HepG2 (cell line): ENCODE results near the gene SLC16A3. TPM values are rescaled to one million over a fixed set of nuclear protein-coding genes. Genes with fewer than 3 reads are reported as not detected.

ENCODE experiments used
- ATF2 ChIP-seq: sonication (generic); formaldehyde crosslinking; IDR thresholded peaks from 2 replicates; pipeline ENCODE4 v1.4.0; 2020; ENCODE audit warnings: missing genetic modification reagents
- KLF6 ChIP-seq: IDR thresholded peaks from 2 replicates; pipeline ENCODE4 v1.8.0; 2016; ENCODE audit warnings: missing biosample characterization, missing genetic modification reagents
- NFIC ChIP-seq: IDR thresholded peaks from 2 replicates; pipeline ENCODE4 v1.6.1; 2012; ENCODE audit warnings: mild to moderate bottlenecking, low read length, inconsistent platforms
- NRL ChIP-seq: sonication (generic); formaldehyde crosslinking; IDR thresholded peaks from 2 replicates; pipeline ENCODE4 v1.5.0; 2020; ENCODE audit warnings: missing genetic modification reagents, mild to moderate bottlenecking, moderate library complexity, borderline replicate concordance
- ZBTB21 ChIP-seq: sonication (generic); formaldehyde crosslinking; IDR thresholded peaks from 2 replicates; pipeline ENCODE4 v1.4.0; 2020; ENCODE audit warnings: missing genetic modification reagents
- ZBTB7A ChIP-seq: sonication (generic); formaldehyde crosslinking; IDR thresholded peaks from 2 replicates; pipeline ENCODE4 v1.8.0; 2022; ENCODE audit warnings: mild to moderate bottlenecking, missing genetic modification reagents
- ZNF10 ChIP-seq: sonication (generic); formaldehyde crosslinking; IDR thresholded peaks from 2 replicates; pipeline ENCODE4 v1.4.0; 2020; ENCODE audit warnings: mild to moderate bottlenecking, low read depth, missing genetic modification reagents, borderline replicate concordance
- ZNF207 ChIP-seq: fragments of 450-650 bp; IDR thresholded peaks from 2 replicates; pipeline ENCODE4 v1.6.1; 2016; ENCODE audit warnings: antibody characterized with exemption, borderline replicate concordance
- ZNF362 ChIP-seq: sonication (generic); formaldehyde crosslinking; IDR thresholded peaks from 2 replicates; pipeline ENCODE4 v1.4.0; 2020; ENCODE audit warnings: missing genetic modification reagents, mild to moderate bottlenecking, borderline replicate concordance
- ZNF382 ChIP-seq: sonication (generic); formaldehyde crosslinking; IDR thresholded peaks from 2 replicates; pipeline ENCODE4 v1.5.0; 2020; ENCODE audit warnings: missing genetic modification reagents, mild to moderate bottlenecking, borderline replicate concordance
- ZSCAN29 ChIP-seq: sonication (generic); formaldehyde crosslinking; conservative IDR thresholded peaks from 2 replicates; pipeline ENCODE4 v1.4.0; 2020; ENCODE audit warnings: mild to moderate bottlenecking, missing genetic modification reagents
- polyA plus RNA-seq, 8 experiments: library from polyadenylated mRNA; depleted of rRNA in 3 of 8; stranded (reverse) in 7 of 8; unstranded in 1 of 8; fragments of >200 nt; fragmentation: Illumina TruSeq in 4 of 8; extraction: Trizol in 4 of 8; gene quantifications; 2 replicates each; pipeline versions ENCODE4 v1.2.1 to v1.2.3, GENCODE V29; 2011 to 2016; ENCODE audit warnings: low read depth in 4 of 8, missing spikeins in 1 of 8, mixed read lengths in 1 of 8; ENCODE audit not compliant: insufficient read depth in 1 of 8
- total RNA-seq, 5 experiments: library from RNA; depleted of rRNA; stranded (reverse); fragments of >200 nt; fragmentation: Illumina TruSeq; extraction: Trizol; gene quantifications; 2 replicates each; pipeline ENCODE4 v1.2.3, GENCODE V29; 2016; ENCODE audit warnings: low read depth in 1 of 5
- TF ChIP-seq, protein P1 (sequence below): sonication (generic); formaldehyde crosslinking; IDR thresholded peaks from 2 replicates; pipeline ENCODE4 v1.5.1; 2020; ENCODE audit warnings: missing genetic modification reagents, mild to moderate bottlenecking, borderline replicate concordance
- TF ChIP-seq, protein P2 (sequence below): sonication (generic); formaldehyde crosslinking; IDR thresholded peaks from 2 replicates; pipeline ENCODE4 v1.4.0; 2020; ENCODE audit warnings: missing genetic modification reagents
- TF ChIP-seq, protein P3 (sequence below): IDR thresholded peaks from 2 replicates; pipeline ENCODE4 v1.6.1; 2016; ENCODE audit warnings: low read depth
- TF ChIP-seq, protein P4 (sequence below): sonication (generic); formaldehyde crosslinking; IDR thresholded peaks from 2 replicates; pipeline ENCODE4 v1.5.1; 2020; ENCODE audit warnings: missing genetic modification reagents, mild to moderate bottlenecking, borderline replicate concordance
- TF ChIP-seq, protein P5 (sequence below): sonication (generic); formaldehyde crosslinking; IDR thresholded peaks from 2 replicates; pipeline ENCODE4 v1.8.0; 2022; ENCODE audit warnings: missing genetic modification reagents, mild to moderate bottlenecking, borderline replicate concordance

The SLC16A3 gene
- total and polyA plus RNA-seq, 2 of the 13 experiments (the other 11 are each of a cell fraction or from before 2014, with no cell fraction given): 242 to 349 TPM

GRCh38 chr17:82230609-82231311 is 1.9 kb downstream of the SLC16A3 start (continued):
- TF ChIP-seq NFIC (no peak), NRL (CRISPR knock-in tag) (peak; percentile 87; the same call in 1 of the 2 replicates), ATF2 (CRISPR knock-in tag) (peak; percentile 76), ZSCAN29 (no peak; the same call in 1 of the 2 replicates), ZBTB21 (CRISPR knock-in tag) (no peak), KLF6 (CRISPR knock-in tag) (peak; percentile 97; the same call in 1 of the 2 replicates), ZBTB7A (CRISPR knock-in tag) (peak; percentile 94), ZNF10 (CRISPR knock-in tag) (no peak; the same call in 1 of the 2 replicates), ZNF207 (no peak), ZNF382 (CRISPR knock-in tag) (no peak; the same call in 1 of the 2 replicates), ZNF362 (CRISPR knock-in tag) (peak; percentile 75)
- TF ChIP-seq, protein P1, sequence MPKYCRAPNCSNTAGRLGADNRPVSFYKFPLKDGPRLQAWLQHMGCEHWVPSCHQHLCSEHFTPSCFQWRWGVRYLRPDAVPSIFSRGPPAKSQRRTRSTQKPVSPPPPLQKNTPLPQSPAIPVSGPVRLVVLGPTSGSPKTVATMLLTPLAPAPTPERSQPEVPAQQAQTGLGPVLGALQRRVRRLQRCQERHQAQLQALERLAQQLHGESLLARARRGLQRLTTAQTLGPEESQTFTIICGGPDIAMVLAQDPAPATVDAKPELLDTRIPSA (CRISPR knock-in tag): peak; percentile 91
- TF ChIP-seq, protein P2, sequence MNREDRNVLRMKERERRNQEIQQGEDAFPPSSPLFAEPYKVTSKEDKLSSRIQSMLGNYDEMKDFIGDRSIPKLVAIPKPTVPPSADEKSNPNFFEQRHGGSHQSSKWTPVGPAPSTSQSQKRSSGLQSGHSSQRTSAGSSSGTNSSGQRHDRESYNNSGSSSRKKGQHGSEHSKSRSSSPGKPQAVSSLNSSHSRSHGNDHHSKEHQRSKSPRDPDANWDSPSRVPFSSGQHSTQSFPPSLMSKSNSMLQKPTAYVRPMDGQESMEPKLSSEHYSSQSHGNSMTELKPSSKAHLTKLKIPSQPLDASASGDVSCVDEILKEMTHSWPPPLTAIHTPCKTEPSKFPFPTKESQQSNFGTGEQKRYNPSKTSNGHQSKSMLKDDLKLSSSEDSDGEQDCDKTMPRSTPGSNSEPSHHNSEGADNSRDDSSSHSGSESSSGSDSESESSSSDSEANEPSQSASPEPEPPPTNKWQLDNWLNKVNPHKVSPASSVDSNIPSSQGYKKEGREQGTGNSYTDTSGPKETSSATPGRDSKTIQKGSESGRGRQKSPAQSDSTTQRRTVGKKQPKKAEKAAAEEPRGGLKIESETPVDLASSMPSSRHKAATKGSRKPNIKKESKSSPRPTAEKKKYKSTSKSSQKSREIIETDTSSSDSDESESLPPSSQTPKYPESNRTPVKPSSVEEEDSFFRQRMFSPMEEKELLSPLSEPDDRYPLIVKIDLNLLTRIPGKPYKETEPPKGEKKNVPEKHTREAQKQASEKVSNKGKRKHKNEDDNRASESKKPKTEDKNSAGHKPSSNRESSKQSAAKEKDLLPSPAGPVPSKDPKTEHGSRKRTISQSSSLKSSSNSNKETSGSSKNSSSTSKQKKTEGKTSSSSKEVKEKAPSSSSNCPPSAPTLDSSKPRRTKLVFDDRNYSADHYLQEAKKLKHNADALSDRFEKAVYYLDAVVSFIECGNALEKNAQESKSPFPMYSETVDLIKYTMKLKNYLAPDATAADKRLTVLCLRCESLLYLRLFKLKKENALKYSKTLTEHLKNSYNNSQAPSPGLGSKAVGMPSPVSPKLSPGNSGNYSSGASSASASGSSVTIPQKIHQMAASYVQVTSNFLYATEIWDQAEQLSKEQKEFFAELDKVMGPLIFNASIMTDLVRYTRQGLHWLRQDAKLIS (CRISPR knock-in tag): no peak
- TF ChIP-seq, protein P3, sequence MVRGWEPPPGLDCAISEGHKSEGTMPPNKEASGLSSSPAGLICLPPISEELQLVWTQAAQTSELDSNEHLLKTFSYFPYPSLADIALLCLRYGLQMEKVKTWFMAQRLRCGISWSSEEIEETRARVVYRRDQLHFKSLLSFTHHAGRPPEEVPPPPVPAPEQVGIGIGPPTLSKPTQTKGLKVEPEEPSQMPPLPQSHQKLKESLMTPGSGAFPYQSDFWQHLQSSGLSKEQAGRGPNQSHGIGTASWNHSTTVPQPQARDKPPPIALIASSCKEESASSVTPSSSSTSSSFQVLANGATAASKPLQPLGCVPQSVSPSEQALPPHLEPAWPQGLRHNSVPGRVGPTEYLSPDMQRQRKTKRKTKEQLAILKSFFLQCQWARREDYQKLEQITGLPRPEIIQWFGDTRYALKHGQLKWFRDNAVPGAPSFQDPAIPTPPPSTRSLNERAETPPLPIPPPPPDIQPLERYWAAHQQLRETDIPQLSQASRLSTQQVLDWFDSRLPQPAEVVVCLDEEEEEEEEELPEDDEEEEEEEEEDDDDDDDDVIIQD: no peak
- TF ChIP-seq, protein P4, sequence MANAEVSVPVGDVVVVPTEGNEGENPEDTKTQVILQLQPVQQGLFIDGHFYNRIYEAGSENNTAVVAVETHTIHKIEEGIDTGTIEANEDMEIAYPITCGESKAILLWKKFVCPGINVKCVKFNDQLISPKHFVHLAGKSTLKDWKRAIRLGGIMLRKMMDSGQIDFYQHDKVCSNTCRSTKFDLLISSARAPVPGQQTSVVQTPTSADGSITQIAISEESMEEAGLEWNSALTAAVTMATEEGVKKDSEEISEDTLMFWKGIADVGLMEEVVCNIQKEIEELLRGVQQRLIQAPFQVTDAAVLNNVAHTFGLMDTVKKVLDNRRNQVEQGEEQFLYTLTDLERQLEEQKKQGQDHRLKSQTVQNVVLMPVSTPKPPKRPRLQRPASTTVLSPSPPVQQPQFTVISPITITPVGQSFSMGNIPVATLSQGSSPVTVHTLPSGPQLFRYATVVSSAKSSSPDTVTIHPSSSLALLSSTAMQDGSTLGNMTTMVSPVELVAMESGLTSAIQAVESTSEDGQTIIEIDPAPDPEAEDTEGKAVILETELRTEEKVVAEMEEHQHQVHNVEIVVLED: peak; percentile 87
- TF ChIP-seq, protein P5, sequence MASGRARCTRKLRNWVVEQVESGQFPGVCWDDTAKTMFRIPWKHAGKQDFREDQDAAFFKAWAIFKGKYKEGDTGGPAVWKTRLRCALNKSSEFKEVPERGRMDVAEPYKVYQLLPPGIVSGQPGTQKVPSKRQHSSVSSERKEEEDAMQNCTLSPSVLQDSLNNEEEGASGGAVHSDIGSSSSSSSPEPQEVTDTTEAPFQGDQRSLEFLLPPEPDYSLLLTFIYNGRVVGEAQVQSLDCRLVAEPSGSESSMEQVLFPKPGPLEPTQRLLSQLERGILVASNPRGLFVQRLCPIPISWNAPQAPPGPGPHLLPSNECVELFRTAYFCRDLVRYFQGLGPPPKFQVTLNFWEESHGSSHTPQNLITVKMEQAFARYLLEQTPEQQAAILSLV (CRISPR knock-in tag): no peak; the same call in 1 of the 2 replicates
